ENCODE data around the gene C7orf25.

The C7orf25 gene

GRCh38 chr7:42878303-42878702, 33.6 kb downstream of the C7orf25 start:
- no peak for DNase-seq (ENCODE audit: low spot score)
- no peak for TF ChIP-seq CTCF (IDR thresholded peaks at IDR 0.05)
- Histone ChIP-seq H3K27ac (no peak overlapping the region), H3K4me3 (no peak overlapping the region)

GRCh38 chr7:42877862-42878261, 34.0 kb downstream of the C7orf25 start:
- no peak for DNase-seq (ENCODE audit: low spot score)
- no peak overlapping the region for H3K4me3 ChIP-seq
- TF ChIP-seq CTCF (IDR thresholded peaks at IDR 0.05) = no peak
- no peak overlapping the region for H3K27ac ChIP-seq

GRCh38 chr7:42876182-42877068, 35.4 kb downstream of the C7orf25 start:
- Histone ChIP-seq H3K4me3 (no peak overlapping the region), H3K27ac (no peak overlapping the region)
- DNase-seq (ENCODE audit: low spot score) = no peak
- peak; percentile 54 for TF ChIP-seq CTCF (IDR thresholded peaks at IDR 0.05)

GRCh38 chr7:42869131-42870020, 42.5 kb downstream of the C7orf25 start:
- H3K27ac ChIP-seq = no peak overlapping the region
- TF ChIP-seq CTCF (IDR thresholded peaks at IDR 0.05) = no peak
- no peak overlapping the region for H3K4me3 ChIP-seq
- DNase-seq (ENCODE audit: low spot score) = no peak

GRCh38 chr7:42868480-42868879, 43.4 kb downstream of the C7orf25 start:
- TF ChIP-seq CTCF (IDR thresholded peaks at IDR 0.05) = no peak
- no peak for DNase-seq (ENCODE audit: low spot score)
- Histone ChIP-seq H3K27ac (no peak overlapping the region), H3K4me3 (no peak overlapping the region)
